Suprapubic skin (tissue), 4 donors: ENCODE results near the gene PRKCE.

Experiments used
- CTCF ChIP-seq, 2 donors: fragments of 200-600 bp in 1 of 2; fragments of 450-650 bp in 1 of 2; sonication (generic) in 1 of 2; IDR thresholded peaks; one replicate each; pipeline ENCODE4 v1.5.1; 2016 to 2019; ENCODE audit warnings: antibody characterized with exemption in 2 of 2, mild to moderate bottlenecking in 1 of 2, moderate library complexity in 1 of 2
- EP300 ChIP-seq: sonication (generic); formaldehyde crosslinking; IDR thresholded peaks from one replicate; pipeline ENCODE4 v1.6.1; 2017; ENCODE audit warnings: antibody characterized with exemption
- POLR2AphosphoS5 ChIP-seq, 3 donors: sonication (generic); formaldehyde crosslinking; IDR thresholded peaks; one replicate each; pipeline ENCODE4 v1.6.1; 2017; ENCODE audit warnings: antibody characterized with exemption in 3 of 3

GRCh38 chr2:45953376-45954027, 302.0 kb downstream of the PRKCE start:
- TF ChIP-seq CTCF (IDR thresholded peaks at IDR 0.05) = no peak
- no peak for TF ChIP-seq EP300
- TF ChIP-seq POLR2AphosphoS5 (IDR thresholded peaks at IDR 0.05) = no peak
